ENCODE results near the gene GLRX3. TPM values are rescaled to one million over a fixed set of nuclear protein-coding genes. Genes with fewer than 3 reads are reported as not detected.
A peak's percentile ranks its signal among the peaks of the same experiment; 100 is the strongest.

GLRX3 gene
- total RNA-seq, 1 experiment from 2014 or later, result 177 TPM

DNA sequence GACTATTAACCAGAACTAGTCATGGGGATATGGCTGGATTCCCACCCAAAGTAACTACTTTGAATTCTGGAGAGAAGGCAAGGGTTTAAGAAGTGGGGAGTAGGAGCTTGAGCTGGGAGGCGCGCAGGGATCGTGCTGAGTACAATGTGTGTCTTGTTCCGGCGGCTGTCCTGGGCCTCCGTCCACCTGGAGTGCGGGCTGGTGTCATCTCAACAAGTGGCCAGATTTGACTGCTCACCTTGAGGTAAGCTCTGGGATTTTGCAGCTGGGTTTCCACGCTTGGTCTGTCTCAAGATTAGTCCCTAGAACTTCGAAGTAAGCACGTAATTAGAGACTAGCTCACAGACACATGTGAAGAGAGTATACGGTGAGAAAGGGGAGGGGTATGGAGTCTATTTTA, 49.4 kb downstream of the GLRX3 start:
- DNase-seq (ENCODE audit: unreplicated experiment), result no peak
- no TSS peak for BruUV-seq (replicated peaks)
- no peaks in the 10 kb centered on the region for H3K4me1 Mint-ChIP-seq (ENCODE audit: insufficient read depth, unreplicated experiment)
- no peaks in the 10 kb centered on the region for H3K27me3 Mint-ChIP-seq (ENCODE audit: insufficient read depth, unreplicated experiment)
- H3K4me3 Mint-ChIP-seq (ENCODE audit: unreplicated experiment), result no peak overlapping the region
- H3K36me3 Mint-ChIP-seq (ENCODE audit: insufficient read depth, unreplicated experiment), result peaks cover 75% of the 10 kb centered on the region
- TF ChIP-seq, protein P1, sequence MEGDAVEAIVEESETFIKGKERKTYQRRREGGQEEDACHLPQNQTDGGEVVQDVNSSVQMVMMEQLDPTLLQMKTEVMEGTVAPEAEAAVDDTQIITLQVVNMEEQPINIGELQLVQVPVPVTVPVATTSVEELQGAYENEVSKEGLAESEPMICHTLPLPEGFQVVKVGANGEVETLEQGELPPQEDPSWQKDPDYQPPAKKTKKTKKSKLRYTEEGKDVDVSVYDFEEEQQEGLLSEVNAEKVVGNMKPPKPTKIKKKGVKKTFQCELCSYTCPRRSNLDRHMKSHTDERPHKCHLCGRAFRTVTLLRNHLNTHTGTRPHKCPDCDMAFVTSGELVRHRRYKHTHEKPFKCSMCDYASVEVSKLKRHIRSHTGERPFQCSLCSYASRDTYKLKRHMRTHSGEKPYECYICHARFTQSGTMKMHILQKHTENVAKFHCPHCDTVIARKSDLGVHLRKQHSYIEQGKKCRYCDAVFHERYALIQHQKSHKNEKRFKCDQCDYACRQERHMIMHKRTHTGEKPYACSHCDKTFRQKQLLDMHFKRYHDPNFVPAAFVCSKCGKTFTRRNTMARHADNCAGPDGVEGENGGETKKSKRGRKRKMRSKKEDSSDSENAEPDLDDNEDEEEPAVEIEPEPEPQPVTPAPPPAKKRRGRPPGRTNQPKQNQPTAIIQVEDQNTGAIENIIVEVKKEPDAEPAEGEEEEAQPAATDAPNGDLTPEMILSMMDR (IDR thresholded peaks at IDR 0.05; ENCODE audit: unreplicated experiment), result no peak
- ChIA-PET POLR2A (interaction anchor here (0.8 kb wide), 1 partner anchor 12 kb away, joined by 3 read pairs; no protein-coding TSS in a partner anchor), CTCF (interaction anchor here (0.5 to 1.6 kb wide), 3 partner anchors 13 to 471 kb away, joined by 3 read pairs; no protein-coding TSS in a partner anchor)
- no peak overlapping the region for H3K27ac Mint-ChIP-seq (ENCODE audit: low read depth, unreplicated experiment)
- no peaks in the 10 kb centered on the region for H3K9me3 Mint-ChIP-seq (ENCODE audit: unreplicated experiment)
- intact Hi-C loops (cut with micrococcal nuclease), result no loop called here

DNA sequence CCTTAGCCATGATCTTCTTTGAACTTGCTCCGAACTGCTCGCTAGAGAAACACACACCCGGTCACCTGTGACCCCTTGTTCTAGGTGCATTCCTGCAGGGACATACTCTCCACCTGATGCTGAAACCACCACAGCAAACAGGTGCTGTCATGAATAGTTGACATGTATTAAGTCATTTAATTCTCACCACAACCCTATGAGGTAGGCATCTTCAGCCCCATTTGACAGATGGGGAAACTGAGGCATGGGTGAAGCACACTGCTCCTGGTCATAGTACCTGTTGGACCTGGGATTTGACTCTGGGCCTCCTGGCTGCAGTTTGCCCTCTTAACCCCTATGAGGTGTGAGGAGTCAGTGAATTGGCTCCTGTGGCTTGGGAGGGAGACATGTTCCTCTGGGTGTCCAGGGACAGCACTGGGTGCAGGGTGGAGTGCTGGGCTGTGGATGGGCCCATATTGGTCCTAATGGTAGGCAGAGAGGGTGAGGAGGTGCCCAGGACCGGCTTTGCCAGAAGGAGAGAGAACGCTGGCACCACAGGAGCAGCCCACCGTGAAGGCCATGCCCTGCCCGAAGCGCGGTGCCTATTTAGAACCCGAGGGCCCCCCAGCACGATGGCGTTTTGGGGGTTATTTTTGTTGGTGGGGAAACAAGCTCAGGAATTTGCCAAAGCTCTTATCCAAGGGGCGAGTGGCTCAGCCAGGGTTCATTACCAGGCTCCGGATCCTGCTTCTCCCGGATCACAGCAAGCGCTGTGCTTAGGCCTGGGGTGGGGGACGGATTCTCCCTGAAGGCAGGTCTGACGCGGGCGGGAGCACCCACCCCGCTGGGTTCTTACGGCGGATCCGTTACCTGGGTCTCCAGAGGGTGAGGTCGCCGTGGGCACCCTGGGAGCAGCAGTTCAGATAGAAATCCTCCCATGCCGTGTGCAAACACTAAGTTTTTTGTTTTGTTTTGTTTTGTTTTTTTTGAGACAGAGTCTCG, 52.3 kb downstream of the GLRX3 start:
- Mint-ChIP-seq H3K27ac (ENCODE audit: low read depth, unreplicated experiment) (no peak overlapping the region), H3K9me3 (ENCODE audit: unreplicated experiment) (no peaks in the 10 kb centered on the region), H3K4me1 (ENCODE audit: insufficient read depth, unreplicated experiment) (peaks cover under 1% of the 10 kb centered on the region), H3K36me3 (ENCODE audit: insufficient read depth, unreplicated experiment) (peaks cover 53% of the 10 kb centered on the region), H3K4me3 (ENCODE audit: unreplicated experiment) (no peak overlapping the region), H3K27me3 (ENCODE audit: insufficient read depth, unreplicated experiment) (no peaks in the 10 kb centered on the region)
- ChIA-PET CTCF (interaction anchor here (0.6 to 1.0 kb wide), 2 partner anchors 13 to 15 kb away, joined by 3 read pairs; no protein-coding TSS in a partner anchor), POLR2A (no interaction called here)
- intact Hi-C loops (cut with micrococcal nuclease), result no loop called here
- BruUV-seq (replicated peaks), result no TSS peak
- no peak for DNase-seq (ENCODE audit: unreplicated experiment)
- TF ChIP-seq, protein P1 (IDR thresholded peaks at IDR 0.05; ENCODE audit: unreplicated experiment), result no peak

DNA sequence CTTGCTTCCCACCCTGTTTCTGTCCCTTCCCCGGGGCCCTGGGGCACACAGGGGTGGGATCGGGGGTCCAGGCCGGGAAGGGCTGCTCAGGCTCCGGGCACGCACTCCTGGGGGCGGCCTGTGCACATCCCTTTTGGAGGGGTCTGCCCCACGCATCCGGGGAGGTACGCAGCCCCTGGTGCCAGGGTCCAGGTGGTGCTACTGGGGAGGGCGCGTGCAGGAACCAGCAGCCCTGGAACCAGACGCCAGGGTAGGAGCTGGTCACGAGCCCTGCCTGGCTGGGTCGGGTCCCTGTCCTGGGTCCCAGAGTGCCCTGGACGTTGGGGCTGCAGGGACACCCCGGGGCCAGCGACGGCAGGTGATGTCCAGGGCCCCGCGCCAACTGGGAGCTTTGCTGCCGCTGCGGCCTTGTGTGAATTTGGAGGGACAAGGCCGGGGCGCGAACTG, 53.4 kb downstream of the GLRX3 start:
- Mint-ChIP-seq H3K27me3 (ENCODE audit: insufficient read depth, unreplicated experiment) (no peaks in the 10 kb centered on the region), H3K9me3 (ENCODE audit: unreplicated experiment) (no peaks in the 10 kb centered on the region), H3K4me3 (ENCODE audit: unreplicated experiment) (no peak overlapping the region), H3K27ac (ENCODE audit: low read depth, unreplicated experiment) (no peak overlapping the region), H3K4me1 (ENCODE audit: insufficient read depth, unreplicated experiment) (peaks cover 6% of the 10 kb centered on the region), H3K36me3 (ENCODE audit: insufficient read depth, unreplicated experiment) (peaks cover 42% of the 10 kb centered on the region)
- TF ChIP-seq, protein P1 (IDR thresholded peaks at IDR 0.05; ENCODE audit: unreplicated experiment), result no peak
- no peak for DNase-seq (ENCODE audit: unreplicated experiment)
- ChIA-PET CTCF (interaction anchor here (0.5 to 0.8 kb wide), 10 partner anchors 9 to 497 kb away, joined by 3 to 4 read pairs (median 3); no protein-coding TSS in a partner anchor), POLR2A (no interaction called here)
- intact Hi-C loops (cut with micrococcal nuclease), result loop anchor here (1.0 to 2.0 kb wide), 2 partner anchors 1597 to 1686 kb away; no protein-coding TSS in a partner anchor
- BruUV-seq (replicated peaks), result no TSS peak

DNA sequence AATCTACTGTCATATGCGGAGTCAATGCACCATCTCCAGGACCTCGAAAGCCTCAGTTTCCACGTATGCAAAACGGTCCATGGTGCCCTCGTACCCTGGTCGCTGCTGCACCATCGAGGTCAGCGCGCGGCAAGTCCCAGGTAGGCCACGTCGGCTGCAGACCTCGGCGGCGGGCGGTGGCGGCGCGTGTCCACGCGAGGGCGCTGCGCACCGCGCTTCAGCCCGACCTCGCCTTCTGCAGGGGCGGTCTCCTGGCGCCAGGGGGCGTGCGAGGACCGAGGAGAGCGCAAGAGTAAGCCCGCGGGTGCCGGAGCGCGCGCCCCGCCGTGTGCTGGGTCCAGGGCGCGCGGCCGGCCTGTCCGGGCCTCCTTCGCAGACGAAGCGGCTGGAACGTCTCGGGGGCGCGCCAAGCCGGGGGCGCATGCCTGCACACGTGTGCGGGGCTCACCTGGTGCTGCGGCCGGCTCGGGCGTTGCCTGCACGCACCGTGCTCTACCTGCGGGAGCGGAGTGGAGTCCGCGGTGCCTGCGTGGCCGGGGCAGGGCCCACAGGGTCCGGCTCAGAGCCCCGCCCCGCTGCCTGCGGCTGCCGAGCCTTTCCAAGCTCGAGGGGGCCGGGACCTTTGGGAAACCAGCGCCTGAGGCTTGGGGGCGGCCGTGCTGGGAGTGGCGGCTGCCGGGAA, 54.0 kb downstream of the GLRX3 start:
- Mint-ChIP-seq H3K4me3 (ENCODE audit: unreplicated experiment) (peak overlapping the region; percentile 10), H3K36me3 (ENCODE audit: insufficient read depth, unreplicated experiment) (peaks cover 36% of the 10 kb centered on the region), H3K9me3 (ENCODE audit: unreplicated experiment) (no peaks in the 10 kb centered on the region), H3K27ac (ENCODE audit: low read depth, unreplicated experiment) (no peak overlapping the region), H3K27me3 (ENCODE audit: insufficient read depth, unreplicated experiment) (no peaks in the 10 kb centered on the region), H3K4me1 (ENCODE audit: insufficient read depth, unreplicated experiment) (peaks cover 6% of the 10 kb centered on the region)
- ChIA-PET CTCF (interaction anchor here (0.6 to 1.3 kb wide), 20 partner anchors 9 to 1738 kb away, joined by 3 to 11 read pairs (median 4); no protein-coding TSS in a partner anchor), POLR2A (no interaction called here)
- peak; percentile 80 for DNase-seq (ENCODE audit: unreplicated experiment)
- intact Hi-C loops (cut with micrococcal nuclease), result loop anchor here (1.0 to 2.0 kb wide), 2 partner anchors 1597 to 1685 kb away; no protein-coding TSS in a partner anchor
- TF ChIP-seq, protein P1 (IDR thresholded peaks at IDR 0.05; ENCODE audit: unreplicated experiment), result peak; percentile 100
- BruUV-seq (replicated peaks), result no TSS peak

All from MCF 10A (cell line).